Activated naive CD4-positive, alpha-beta T cell treated with anti-CD3 and anti-CD28 coated beads, Interleukin-2, amount 50 U/mL, for 16 hours (primary cell): ENCODE measurements around the gene LIPI.
"Not testable (repeated sequence)": the region's sequence is repeated elsewhere in the genome, so short reads cannot be mapped to it uniquely, and the experiment has no call there.

Experiments
- DNase-seq: peaks from one replicate; pipeline ENCODE4 v3.0.0-alpha.2; 2020

The LIPI gene

GRCh38 chr21:14115646-14116045 is 95.1 kb downstream of the LIPI start:
- no peak for DNase-seq

GRCh38 chr21:14114251-14114650 is 96.5 kb downstream of the LIPI start:
- DNase-seq = no peak

- DNase-seq = not testable (repeated sequence)
These were observed 106.2 kb downstream of the LIPI start for GRCh38 chr21:14104564-14104963.

- DNase-seq = no peak
These were observed 111.2 kb downstream of the LIPI start for GRCh38 chr21:14099570-14099969.

- no peak for DNase-seq
These were observed 112.8 kb downstream of the LIPI start for GRCh38 chr21:14097881-14098499.

GRCh38 chr21:14096577-14096976 is 114.2 kb downstream of the LIPI start:
- DNase-seq = no peak

GRCh38 chr21:14096172-14096571 is 114.6 kb downstream of the LIPI start:
- DNase-seq = no peak

GRCh38 chr21:14095056-14095455 is 115.7 kb downstream of the LIPI start:
- no peak for DNase-seq

GRCh38 chr21:14092834-14093560 is 117.8 kb downstream of the LIPI start:
- DNase-seq = no peak

- not testable (repeated sequence) for DNase-seq
These were observed 120.6 kb downstream of the LIPI start for GRCh38 chr21:14090184-14090583.

GRCh38 chr21:14088391-14088790 is 122.4 kb downstream of the LIPI start:
- DNase-seq = no peak

- DNase-seq = no peak
These were observed 124.2 kb downstream of the LIPI start for GRCh38 chr21:14086553-14086952.

- no peak for DNase-seq
These were observed 126.1 kb downstream of the LIPI start for GRCh38 chr21:14084701-14085100.

GRCh38 chr21:14084068-14084501 is 126.7 kb downstream of the LIPI start:
- no peak for DNase-seq

- no peak for DNase-seq
These were observed 130.0 kb downstream of the LIPI start for GRCh38 chr21:14080764-14081096.

- no peak for DNase-seq
These were observed 130.6 kb downstream of the LIPI start for GRCh38 chr21:14080040-14080763.

- DNase-seq = no peak
These were observed 131.9 kb downstream of the LIPI start for GRCh38 chr21:14078746-14079375.

GRCh38 chr21:14076143-14076806 is 134.5 kb downstream of the LIPI start:
- DNase-seq = no peak

- no peak for DNase-seq
These were observed 135.2 kb downstream of the LIPI start for GRCh38 chr21:14075346-14076142.

GRCh38 chr21:14074177-14074576 is 136.6 kb downstream of the LIPI start:
- no peak for DNase-seq

GRCh38 chr21:14073615-14074014 is 137.1 kb downstream of the LIPI start:
- DNase-seq = no peak
